GM21723 (cell line): Measurements from ENCODE around the gene CLTRN.

Source experiments
- ATAC-seq: cut with Tn5 transposase; IDR thresholded peaks from one replicate; pipeline ENCODE4 v1.9.1; 2021; ENCODE audit warnings: mild to moderate bottlenecking, moderate library complexity; ENCODE audit not compliant: unreplicated experiment

The CLTRN gene

DNA sequence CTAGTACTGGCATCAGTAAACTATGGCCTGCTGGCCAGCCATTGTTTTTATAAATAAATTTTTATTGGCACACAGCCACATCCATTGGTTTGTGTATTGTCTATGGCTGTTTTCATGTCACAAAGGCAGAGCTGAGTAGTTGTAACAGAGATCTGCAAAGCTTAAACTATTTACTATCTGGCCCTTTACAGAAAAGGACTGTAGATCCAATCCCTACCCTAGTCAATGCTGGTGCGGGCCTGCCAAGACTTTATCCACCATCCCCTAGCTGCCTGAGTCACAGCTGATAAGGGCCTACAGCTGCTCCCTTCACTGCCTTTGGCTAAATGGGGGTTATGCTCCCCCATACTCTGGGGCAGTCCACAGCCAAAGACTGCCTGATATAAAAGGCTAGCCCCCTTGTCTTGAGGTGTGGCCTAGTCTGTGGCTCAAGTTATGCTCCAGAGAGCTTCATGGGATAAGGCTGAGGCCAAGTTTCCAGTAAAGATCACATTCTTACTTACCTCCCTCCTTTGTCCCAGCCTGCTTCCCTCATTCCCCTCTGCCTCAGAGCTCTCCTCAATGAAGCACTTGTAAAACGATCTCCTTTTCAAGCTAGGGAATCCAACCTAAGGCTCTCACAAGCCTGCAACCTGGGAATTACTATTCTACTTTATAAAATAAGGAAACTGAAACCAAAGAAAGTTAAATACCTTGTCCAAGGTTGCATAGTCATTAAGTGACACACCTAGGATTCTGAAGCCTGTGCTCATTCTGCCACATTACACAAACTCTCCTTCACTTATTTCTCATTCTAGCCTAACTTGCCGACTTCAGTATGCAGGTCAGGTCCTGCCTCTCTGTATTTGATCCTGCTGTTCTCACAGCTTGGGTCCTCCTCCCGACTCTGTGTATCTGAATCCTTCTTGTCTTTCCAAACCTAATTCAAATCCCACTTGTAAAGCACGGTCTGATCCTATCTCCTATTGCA is 84.5 kb downstream of the CLTRN start:
- ATAC-seq: no peak
